Measurements from ENCODE around the gene GAB4.
"Not testable (repeated sequence)": the region's sequence is repeated elsewhere in the genome, so short reads cannot be mapped to it uniquely, and the experiment has no call there.

GAB4 gene

DNA sequence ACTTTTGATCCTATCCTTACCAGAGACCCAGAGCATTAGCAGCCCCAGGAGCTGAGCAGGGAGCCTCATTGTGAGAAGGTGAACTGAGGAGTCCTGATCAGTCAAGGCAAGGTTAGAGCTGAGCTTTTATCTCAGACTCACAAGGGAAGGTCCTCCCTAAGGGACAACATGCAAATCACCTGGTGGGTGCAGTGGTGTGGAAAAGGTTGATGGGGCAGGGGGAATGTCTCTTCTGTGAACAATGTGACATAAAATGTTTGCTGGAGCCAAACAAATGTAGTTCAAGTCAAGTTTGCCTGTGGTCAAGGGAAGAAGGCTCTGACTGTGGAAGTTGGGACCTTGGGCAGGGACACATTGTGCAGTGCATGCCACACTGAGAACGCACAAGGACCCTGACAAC lies 93.1 kb downstream of the GAB4 start:
- not testable (repeated sequence) for DNase-seq (ENCODE audit: low read depth in 2 of 2, low spot score in 1 of 2)

DNA sequence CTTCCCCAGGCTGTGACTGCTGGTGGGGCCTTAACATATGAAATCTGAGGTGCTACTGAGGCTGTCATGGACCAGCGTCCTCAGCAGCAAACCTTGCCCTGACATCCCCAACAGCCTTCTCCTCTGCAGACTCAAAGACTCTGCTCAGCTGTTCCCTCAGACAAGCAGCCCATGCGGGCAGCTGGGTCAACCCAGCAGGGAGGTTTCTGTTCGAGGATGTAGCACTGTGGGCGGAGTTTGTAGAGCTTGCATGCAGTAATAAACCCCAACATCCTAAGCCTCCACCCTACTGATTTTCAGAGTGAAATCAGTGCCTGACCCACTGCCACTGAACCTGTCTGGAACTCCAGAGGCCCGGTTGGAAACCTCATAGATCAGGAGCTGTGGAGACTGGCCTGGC lies 94.0 kb downstream of the GAB4 start:
- no peak for DNase-seq (ENCODE audit: low read depth in 2 of 2, low spot score in 1 of 2)

DNA sequence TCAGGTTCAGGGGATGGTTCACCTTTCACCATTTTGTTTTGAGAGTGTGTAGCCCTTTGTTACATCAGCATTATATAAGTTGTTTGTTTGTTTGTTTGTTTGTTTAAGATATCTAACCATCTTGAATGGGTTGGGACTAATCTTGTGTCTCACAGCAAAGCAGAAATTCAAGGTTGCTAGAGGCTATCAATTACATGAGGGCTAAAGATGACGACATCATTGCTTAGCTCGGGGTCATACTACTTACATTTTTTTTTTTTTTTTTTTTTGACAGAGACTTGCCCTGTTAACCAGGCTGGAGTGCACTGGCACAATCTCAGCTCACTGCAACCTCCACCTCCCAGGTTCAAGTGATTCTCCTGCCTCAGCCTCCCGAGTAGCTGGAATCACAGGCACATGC lies 95.7 kb downstream of the GAB4 start:
- no peak for DNase-seq (ENCODE audit: low read depth in 2 of 2, low spot score in 1 of 2)

Measured in stimulated activated CD8-positive, alpha-beta memory T cell treated with anti-CD3 and anti-CD28 coated beads, Interleukin-4, amount 100 ng/mL, for 1 hour (primary cell).